ENCODE results near the gene NPY5R. TPM values are rescaled to one million over a fixed set of nuclear protein-coding genes. Genes with fewer than 3 reads are reported as not detected.

The NPY5R gene
- total RNA-seq, 6 donors from 2014 or later, result 0.11 TPM; not detected in 5

GRCh38 chr4:163400911-163401310 lies 57.2 kb downstream of the NPY5R start:
- WGBS, 2 donors, result 59 to 60% methylated on average over 4 of the region's 4 CpGs

More at GRCh38 chr4:163400911-163401310, 57.2 kb downstream of the NPY5R start:
- TF ChIP-seq POLR2AphosphoS5 (IDR thresholded peaks at IDR 0.05) (no peak), POLR2A (IDR thresholded peaks at IDR 0.05) (no peak), EP300 (IDR thresholded peaks at IDR 0.05) (no peak)
- TF ChIP-seq, protein P1, sequence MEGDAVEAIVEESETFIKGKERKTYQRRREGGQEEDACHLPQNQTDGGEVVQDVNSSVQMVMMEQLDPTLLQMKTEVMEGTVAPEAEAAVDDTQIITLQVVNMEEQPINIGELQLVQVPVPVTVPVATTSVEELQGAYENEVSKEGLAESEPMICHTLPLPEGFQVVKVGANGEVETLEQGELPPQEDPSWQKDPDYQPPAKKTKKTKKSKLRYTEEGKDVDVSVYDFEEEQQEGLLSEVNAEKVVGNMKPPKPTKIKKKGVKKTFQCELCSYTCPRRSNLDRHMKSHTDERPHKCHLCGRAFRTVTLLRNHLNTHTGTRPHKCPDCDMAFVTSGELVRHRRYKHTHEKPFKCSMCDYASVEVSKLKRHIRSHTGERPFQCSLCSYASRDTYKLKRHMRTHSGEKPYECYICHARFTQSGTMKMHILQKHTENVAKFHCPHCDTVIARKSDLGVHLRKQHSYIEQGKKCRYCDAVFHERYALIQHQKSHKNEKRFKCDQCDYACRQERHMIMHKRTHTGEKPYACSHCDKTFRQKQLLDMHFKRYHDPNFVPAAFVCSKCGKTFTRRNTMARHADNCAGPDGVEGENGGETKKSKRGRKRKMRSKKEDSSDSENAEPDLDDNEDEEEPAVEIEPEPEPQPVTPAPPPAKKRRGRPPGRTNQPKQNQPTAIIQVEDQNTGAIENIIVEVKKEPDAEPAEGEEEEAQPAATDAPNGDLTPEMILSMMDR (IDR thresholded peaks at IDR 0.05), result no peak
- H3K27me3 ChIP-seq, result no peaks in the 10 kb centered on the region
- ATAC-seq (ENCODE audit: low FRiP score in 2 of 2) (no peak), DNase-seq (no peak)
- no peaks in the 10 kb centered on the region for H3K4me1 ChIP-seq
- H3K27ac ChIP-seq, result no peak overlapping the region
- no peaks in the 10 kb centered on the region for H3K9me3 ChIP-seq
- H3K36me3 ChIP-seq, result no peaks in the 10 kb centered on the region
- no peak overlapping the region for H3K4me3 ChIP-seq

Other genes starting within 250 kb of the NPY5R start
- gene NAF1, start 177.0 kb upstream of the NPY5R start, total RNA-seq, result 10 to 100 TPM; 22.6 to 38.4 (median 28.1) TPM
- 1 to 10 TPM in 3 of 6 donors, under 1 TPM in 2, not detected in 1; 0.44 to 3.2 (median 2.2) TPM for gene NPY1R, start 11.3 kb upstream of the NPY5R start, total RNA-seq
- not detected for gene TKTL2, start 129.9 kb downstream of the NPY5R start, total RNA-seq
- 10 to 100 TPM; 11.3 to 25.2 (median 17.7) TPM for gene TMA16, start 150.8 kb downstream of the NPY5R start, total RNA-seq

Data from upper lobe of left lung (tissue), 6 donors.